GM12874 (cell line): ENCODE data around the gene MTX3.

Experiments used
- TF ChIP-seq, protein P1 (sequence below): IDR thresholded peaks from 2 replicates; pipeline ENCODE4 v1.5.1; 2011; ENCODE audit warnings: low read depth, mild to moderate bottlenecking, control low read depth, low read length, moderate library complexity; ENCODE audit not compliant: insufficient read depth

MTX3 gene

DNA sequence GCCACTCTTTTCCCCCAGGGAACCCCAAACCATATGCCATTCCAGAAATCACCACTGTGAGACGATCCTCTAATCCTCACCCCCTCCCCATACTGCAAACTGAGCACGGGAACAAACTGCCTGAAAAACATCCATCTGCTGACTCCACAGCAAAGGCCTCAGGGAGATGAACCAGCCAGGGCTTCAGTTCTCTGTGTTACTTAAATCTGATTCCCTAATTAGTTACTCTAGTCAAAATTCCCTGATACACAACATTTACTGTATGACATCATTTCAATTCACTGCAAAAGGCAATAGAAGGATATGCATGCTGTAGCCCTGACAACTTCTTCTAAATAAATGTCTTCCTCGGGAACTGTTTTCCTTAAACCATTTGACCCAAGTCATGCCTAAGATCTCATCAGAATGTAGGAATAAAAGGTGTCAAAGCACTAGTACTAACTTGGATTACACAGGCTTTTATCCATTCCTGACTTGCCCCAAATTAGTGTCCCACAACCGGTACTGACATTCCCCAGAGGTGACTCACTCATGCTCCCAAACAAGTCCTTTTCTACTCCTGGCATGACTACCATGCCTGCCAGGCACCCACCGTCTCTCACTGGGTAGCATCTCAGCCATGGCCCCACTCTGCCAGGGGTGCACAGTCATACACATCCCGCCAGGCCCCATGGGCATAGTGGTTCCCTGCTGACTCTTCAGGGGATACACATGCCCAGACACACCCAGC is 35.0 kb downstream of the MTX3 start:
- TF ChIP-seq, protein P1, sequence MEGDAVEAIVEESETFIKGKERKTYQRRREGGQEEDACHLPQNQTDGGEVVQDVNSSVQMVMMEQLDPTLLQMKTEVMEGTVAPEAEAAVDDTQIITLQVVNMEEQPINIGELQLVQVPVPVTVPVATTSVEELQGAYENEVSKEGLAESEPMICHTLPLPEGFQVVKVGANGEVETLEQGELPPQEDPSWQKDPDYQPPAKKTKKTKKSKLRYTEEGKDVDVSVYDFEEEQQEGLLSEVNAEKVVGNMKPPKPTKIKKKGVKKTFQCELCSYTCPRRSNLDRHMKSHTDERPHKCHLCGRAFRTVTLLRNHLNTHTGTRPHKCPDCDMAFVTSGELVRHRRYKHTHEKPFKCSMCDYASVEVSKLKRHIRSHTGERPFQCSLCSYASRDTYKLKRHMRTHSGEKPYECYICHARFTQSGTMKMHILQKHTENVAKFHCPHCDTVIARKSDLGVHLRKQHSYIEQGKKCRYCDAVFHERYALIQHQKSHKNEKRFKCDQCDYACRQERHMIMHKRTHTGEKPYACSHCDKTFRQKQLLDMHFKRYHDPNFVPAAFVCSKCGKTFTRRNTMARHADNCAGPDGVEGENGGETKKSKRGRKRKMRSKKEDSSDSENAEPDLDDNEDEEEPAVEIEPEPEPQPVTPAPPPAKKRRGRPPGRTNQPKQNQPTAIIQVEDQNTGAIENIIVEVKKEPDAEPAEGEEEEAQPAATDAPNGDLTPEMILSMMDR, result no peak

DNA sequence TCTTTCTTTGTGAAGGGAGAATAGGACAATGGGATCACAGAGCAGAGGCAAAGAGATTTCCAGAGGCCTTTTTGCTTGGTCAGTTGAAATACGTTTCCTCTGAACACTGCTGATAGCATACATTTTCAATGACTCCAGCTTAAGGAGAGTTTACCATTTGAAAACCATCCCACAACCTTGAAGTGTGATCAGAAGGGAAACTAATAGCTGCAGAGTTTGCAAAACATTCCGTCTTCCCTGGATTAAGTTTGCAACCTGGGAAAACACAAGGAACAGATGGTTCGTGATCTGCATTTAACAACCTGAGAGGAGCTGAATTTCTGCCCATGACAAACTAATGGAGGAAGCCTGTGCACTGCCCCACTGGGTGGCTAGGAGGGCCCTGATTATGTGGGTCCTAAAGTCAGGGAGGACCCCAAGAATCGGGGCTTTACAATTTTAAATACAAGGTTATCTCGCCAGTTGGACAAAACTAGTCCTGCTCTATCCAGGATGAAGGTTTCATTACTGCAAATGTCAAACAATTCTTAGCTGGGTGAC is 35.6 kb downstream of the MTX3 start:
- TF ChIP-seq, protein P1, result no peak

DNA sequence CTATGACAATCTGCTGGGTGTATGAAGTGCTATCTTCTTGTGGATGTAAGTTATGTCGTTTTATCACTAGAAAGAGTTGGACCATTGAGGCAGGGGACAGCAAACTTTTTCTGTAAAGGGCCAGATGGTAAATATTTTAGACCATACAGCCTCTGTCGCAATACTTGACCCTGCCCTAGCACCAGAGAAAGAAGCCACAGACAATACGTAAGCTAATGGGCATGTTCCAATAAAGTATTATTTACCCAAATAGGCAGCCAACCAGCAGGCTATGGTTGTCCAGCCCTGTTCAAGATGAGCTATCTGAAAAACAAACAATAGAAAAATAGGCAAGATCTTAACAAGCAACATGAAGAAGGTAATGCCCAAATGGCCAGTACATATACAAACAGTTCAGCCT is 36.4 kb downstream of the MTX3 start:
- TF ChIP-seq, protein P1, result no peak

DNA sequence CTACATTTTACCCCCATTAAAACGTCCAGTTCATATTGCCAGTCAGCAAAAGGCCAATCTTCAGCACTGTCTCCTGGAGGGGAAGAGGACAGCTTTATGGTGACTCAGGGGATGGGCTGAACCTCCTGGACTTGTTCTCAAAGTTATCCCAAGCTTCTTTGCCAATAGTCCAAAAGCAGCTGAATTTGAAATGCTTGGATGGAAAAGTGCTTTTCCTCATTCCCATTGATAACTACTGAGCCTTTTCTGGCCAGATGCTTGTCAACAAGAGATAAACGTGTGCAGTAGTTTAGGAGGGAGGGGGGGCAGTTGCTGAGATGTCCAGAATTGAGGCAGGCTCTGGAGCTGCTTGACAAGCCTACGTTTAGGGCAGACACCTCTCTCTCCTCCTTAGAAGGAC is 43.5 kb downstream of the MTX3 start:
- TF ChIP-seq, protein P1, result no peak

GRCh38 chr5:79938468-79938867 is 52.6 kb downstream of the MTX3 start:
- TF ChIP-seq, protein P1, result no peak

DNA sequence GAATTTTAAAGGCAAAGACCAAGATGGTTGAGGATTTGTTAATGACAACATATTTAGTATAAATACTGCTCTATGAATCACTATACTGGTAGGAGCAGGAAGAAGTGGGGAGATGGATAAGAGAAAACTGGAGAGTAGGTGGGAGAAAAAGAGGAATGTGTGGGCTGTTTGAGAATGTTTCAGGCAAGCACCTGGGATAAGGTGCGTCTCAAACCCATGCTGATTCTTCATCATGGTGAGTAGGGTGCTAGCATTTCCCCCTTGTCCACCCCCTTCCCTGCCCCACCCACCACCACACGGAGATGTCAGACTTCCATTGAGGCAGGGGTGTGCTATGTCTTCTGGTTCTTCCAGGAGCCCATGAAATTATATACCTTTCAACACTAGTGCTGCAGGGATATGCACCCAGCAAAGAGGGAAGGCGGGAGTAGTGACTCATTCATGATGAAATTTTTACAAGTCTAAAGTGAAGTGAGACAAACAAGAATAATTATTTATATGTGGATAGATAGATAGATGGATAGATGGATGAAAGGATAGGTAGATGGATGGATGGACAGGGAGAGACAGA is 54.3 kb downstream of the MTX3 start:
- TF ChIP-seq, protein P1, result no peak

GRCh38 chr5:79936002-79936645 is 54.9 kb downstream of the MTX3 start:
- TF ChIP-seq, protein P1, result no peak
